Neural cell (in vitro differentiated cells): ENCODE results near the gene GABRA4. TPM values are rescaled to one million over a fixed set of nuclear protein-coding genes. Genes with fewer than 3 reads are reported as not detected.

Experiments used
- H2AFZ ChIP-seq: fragments of 200-600, 300-800 bp; sonication (generic), shearing (Covaris generic); 2 replicates; pipeline ENCODE4 v1.6.0; 2014; ENCODE audit warnings: low read depth, mild to moderate bottlenecking, antibody characterized with exemption, low read length, moderate library complexity
- H3F3A ChIP-seq: fragments of 200-600 bp; shearing (Covaris generic); 2 replicates; pipeline ENCODE4 v1.6.1; 2016; ENCODE audit warnings: mild to moderate bottlenecking, moderate library complexity, mixed read lengths, antibody characterized with exemption, low read length; ENCODE audit not compliant: insufficient read depth, poor library complexity, severe bottlenecking
- H3K27ac ChIP-seq: fragments of 200-600, 300-800 bp; sonication (generic), shearing (Covaris generic); 2 replicates; pipeline ENCODE4 v1.5.1; 2014; ENCODE audit warnings: mild to moderate bottlenecking, low read length, moderate library complexity
- H3K27me3 ChIP-seq: fragments of 300-800, 200-600 bp; sonication (generic), shearing (Covaris generic); 2 replicates; pipeline ENCODE4 v1.6.0; 2014; ENCODE audit warnings: mild to moderate bottlenecking, low read depth, low read length, moderate library complexity; ENCODE audit not compliant: insufficient read depth
- H3K36me3 ChIP-seq: fragments of 300-800, 200-600 bp; sonication (generic), shearing (Covaris generic); 2 replicates; pipeline ENCODE4 v1.5.1; 2014; ENCODE audit warnings: mild to moderate bottlenecking, antibody characterized with exemption, low read length, moderate library complexity; ENCODE audit not compliant: insufficient read depth
- H3K4me2 ChIP-seq: fragments of 300-800, 200-600 bp; sonication (generic), shearing (Covaris generic); 2 replicates; pipeline ENCODE4 v1.6.0; 2014; ENCODE audit warnings: mild to moderate bottlenecking, low read length
- H3K4me3 ChIP-seq: fragments of 300-800, 200-600 bp; sonication (generic), shearing (Covaris generic); 2 replicates; pipeline ENCODE4 v1.5.1; 2014; ENCODE audit warnings: mild to moderate bottlenecking, low read length, moderate library complexity
- H3K79me2 ChIP-seq: fragments of 200-600 bp; shearing (Covaris generic); replicated peaks from 2 replicates; pipeline ENCODE4 v1.6.0; 2014; ENCODE audit warnings: mild to moderate bottlenecking, low read length, moderate library complexity; ENCODE audit not compliant: insufficient read depth
- H3K9ac ChIP-seq: fragments of 300-800, 200-600 bp; sonication (generic), shearing (Covaris generic); 2 replicates; pipeline ENCODE4 v1.6.1; 2016; ENCODE audit warnings: mild to moderate bottlenecking, low read length, mixed read lengths
- H3K9me2 ChIP-seq: fragments of 200-600 bp; shearing (Covaris generic); 2 replicates; pipeline ENCODE4 v1.6.1; 2016; ENCODE audit warnings: mild to moderate bottlenecking, low read length, mixed read lengths; ENCODE audit not compliant: insufficient read depth
- H3K9me3 ChIP-seq: fragments of 200-600, 300-800 bp; sonication (generic), shearing (Covaris generic); 2 replicates; pipeline ENCODE4 v1.6.1; 2016; ENCODE audit warnings: mild to moderate bottlenecking, mixed run types, low read length, moderate library complexity, mixed read lengths
- H4K20me1 ChIP-seq: fragments of 200-600 bp; shearing (Covaris generic); 2 replicates; pipeline ENCODE4 v1.6.1; 2016; ENCODE audit warnings: mild to moderate bottlenecking, mixed run types; ENCODE audit not compliant: insufficient read depth
- CTCF ChIP-seq: fragments of 450-650 bp; IDR thresholded peaks from 2 replicates; pipeline ENCODE4 v1.5.1; 2014; ENCODE audit warnings: antibody characterized with exemption, mild to moderate bottlenecking, moderate library complexity; ENCODE audit not compliant: poor library complexity, severe bottlenecking
- EP300 ChIP-seq: fragments of 450-650 bp; conservative IDR thresholded peaks from 2 replicates; pipeline ENCODE4 v1.6.1; 2014; ENCODE audit warnings: antibody characterized with exemption, mild to moderate bottlenecking, moderate library complexity; ENCODE audit not compliant: poor library complexity, severe bottlenecking
- EZH2 ChIP-seq: fragments of 200-600, 300-800 bp; shearing (Covaris generic), sonication (generic); IDR thresholded peaks from 2 replicates; pipeline ENCODE4 v1.6.1; 2014; ENCODE audit warnings: antibody characterized with exemption, low read length, borderline replicate concordance, mild to moderate bottlenecking; ENCODE audit not compliant: insufficient read depth, poor library complexity, severe bottlenecking
- MXI1 ChIP-seq: fragments of 450-650 bp; conservative IDR thresholded peaks from 2 replicates; pipeline ENCODE4 v1.6.1; 2014; ENCODE audit warnings: antibody characterized with exemption, mild to moderate bottlenecking; ENCODE audit not compliant: poor library complexity, severe bottlenecking
- POLR2AphosphoS5 ChIP-seq: IDR thresholded peaks from 2 replicates; pipeline ENCODE4 v1.6.1; 2012
- RAD21 ChIP-seq: fragments of 450-650 bp; conservative IDR thresholded peaks from 2 replicates; pipeline ENCODE4 v1.6.1; 2014; ENCODE audit warnings: antibody characterized with exemption, mild to moderate bottlenecking, moderate library complexity
- REST ChIP-seq: IDR thresholded peaks from 2 replicates; pipeline ENCODE4 v1.6.1; 2012; ENCODE audit warnings: borderline replicate concordance
- SMC3 ChIP-seq: fragments of 450-650 bp; conservative IDR thresholded peaks from 2 replicates; pipeline ENCODE4 v1.6.1; 2014; ENCODE audit warnings: antibody characterized with exemption, mild to moderate bottlenecking, moderate library complexity; ENCODE audit not compliant: poor library complexity
- TAF1 ChIP-seq: IDR thresholded peaks from 2 replicates; pipeline ENCODE4 v1.6.1; 2012; ENCODE audit warnings: low read depth
- polyA plus RNA-seq: library from polyadenylated mRNA; depleted of rRNA; stranded (reverse); fragments of >200 nt; gene quantifications from 2 replicates; pipeline ENCODE4 v1.2.3, GENCODE V29; 2014

The GABRA4 gene
- polyA plus RNA-seq, 1 donor from 2014 or later, result 0.33 TPM

GRCh38 chr4:46954643-46955042 lies 38.7 kb downstream of the GABRA4 start:
- TF ChIP-seq EP300 (no peak), MXI1 (no peak)
- Histone ChIP-seq H3K4me2 (no peak overlapping the region), H3K4me3 (no peak overlapping the region), H3K36me3 (no peaks in the 10 kb centered on the region), H3K27me3 (no peaks in the 10 kb centered on the region), H3K79me2 (no peaks in the 10 kb centered on the region), H3F3A (no peaks in the 10 kb centered on the region), H4K20me1 (no peaks in the 10 kb centered on the region), H3K9me2 (no peaks in the 10 kb centered on the region), H3K9me3 (no peaks in the 10 kb centered on the region), H2AFZ (no peak overlapping the region), H3K9ac (no peak overlapping the region), H3K27ac (no peak overlapping the region)

GRCh38 chr4:46953564-46953963 lies 39.8 kb downstream of the GABRA4 start:
- Histone ChIP-seq H3K27ac (no peak overlapping the region), H3K4me3 (no peak overlapping the region), H3F3A (no peaks in the 10 kb centered on the region), H3K36me3 (no peaks in the 10 kb centered on the region), H4K20me1 (no peaks in the 10 kb centered on the region), H3K79me2 (no peaks in the 10 kb centered on the region), H3K9me2 (no peaks in the 10 kb centered on the region), H3K27me3 (no peaks in the 10 kb centered on the region), H3K4me2 (no peak overlapping the region), H3K9ac (no peak overlapping the region), H2AFZ (no peak overlapping the region), H3K9me3 (no peaks in the 10 kb centered on the region)
- no peak for TF ChIP-seq MXI1
- no peak for TF ChIP-seq REST
- TF ChIP-seq SMC3, result no peak
- TF ChIP-seq RAD21, result no peak
- TF ChIP-seq EP300, result no peak
- no peak for TF ChIP-seq TAF1
- TF ChIP-seq CTCF, result no peak
- TF ChIP-seq EZH2, result no peak
- no peak for TF ChIP-seq POLR2AphosphoS5

- H2AFZ ChIP-seq, result no peak overlapping the region
- TF ChIP-seq RAD21 (no peak), POLR2AphosphoS5 (no peak), EP300 (no peak), TAF1 (no peak), SMC3 (no peak), MXI1 (no peak), EZH2 (no peak), CTCF (no peak), REST (no peak)
Observed at GRCh38 chr4:46952451-46952850, 40.9 kb downstream of the GABRA4 start.

More at GRCh38 chr4:46952451-46952850, 40.9 kb downstream of the GABRA4 start:
- Histone ChIP-seq H3K4me2 (no peak overlapping the region), H3K27ac (no peak overlapping the region), H4K20me1 (no peaks in the 10 kb centered on the region), H3K4me3 (no peak overlapping the region), H3K79me2 (no peaks in the 10 kb centered on the region), H3K9me3 (no peaks in the 10 kb centered on the region), H3K27me3 (no peaks in the 10 kb centered on the region), H3K9me2 (no peaks in the 10 kb centered on the region), H3K9ac (no peak overlapping the region), H3F3A (no peaks in the 10 kb centered on the region), H3K36me3 (no peaks in the 10 kb centered on the region)
